ENCODE measurements around the gene RWDD1.

Gene RWDD1

GRCh38 chr6:116572162-116572561 is 858 bp downstream of the RWDD1 start:
- Histone ChIP-seq H3K4me3 (ENCODE audit: low read depth, low read length, poor library complexity, severe bottlenecking) (peak overlapping the region; percentile 85), H2AFZ (ENCODE audit: low read length) (no peak overlapping the region), H3K27me3 (ENCODE audit: insufficient read depth, low read length) (no peaks in the 10 kb centered on the region), H4K20me1 (ENCODE audit: insufficient read depth, low read length) (no peaks in the 10 kb centered on the region), H3K4me2 (ENCODE audit: low read length) (peak overlapping the region; percentile 88), H3K9me3 (ENCODE audit: low read length) (no peaks in the 10 kb centered on the region), H3K9ac (ENCODE audit: low read length) (peak overlapping the region; percentile 89), H3F3A (ENCODE audit: insufficient read depth, low read length) (no peaks in the 10 kb centered on the region), H3K79me2 (ENCODE audit: insufficient read depth, low read length) (peaks cover 26% of the 10 kb centered on the region), H3K27ac (ENCODE audit: low read depth, low read length, poor library complexity, severe bottlenecking) (no peak overlapping the region), H3K4me1 (ENCODE audit: insufficient read depth, low read length, severe bottlenecking) (peaks cover 30% of the 10 kb centered on the region), H3K36me3 (ENCODE audit: insufficient read depth, low read length) (peaks cover 32% of the 10 kb centered on the region), H3K9me2 (ENCODE audit: low read depth, low read length) (no peaks in the 10 kb centered on the region)
- no peak for TF ChIP-seq EZH2 (IDR thresholded peaks at IDR 0.05; ENCODE audit: borderline replicate concordance, low read length)
- TF ChIP-seq, protein P1, sequence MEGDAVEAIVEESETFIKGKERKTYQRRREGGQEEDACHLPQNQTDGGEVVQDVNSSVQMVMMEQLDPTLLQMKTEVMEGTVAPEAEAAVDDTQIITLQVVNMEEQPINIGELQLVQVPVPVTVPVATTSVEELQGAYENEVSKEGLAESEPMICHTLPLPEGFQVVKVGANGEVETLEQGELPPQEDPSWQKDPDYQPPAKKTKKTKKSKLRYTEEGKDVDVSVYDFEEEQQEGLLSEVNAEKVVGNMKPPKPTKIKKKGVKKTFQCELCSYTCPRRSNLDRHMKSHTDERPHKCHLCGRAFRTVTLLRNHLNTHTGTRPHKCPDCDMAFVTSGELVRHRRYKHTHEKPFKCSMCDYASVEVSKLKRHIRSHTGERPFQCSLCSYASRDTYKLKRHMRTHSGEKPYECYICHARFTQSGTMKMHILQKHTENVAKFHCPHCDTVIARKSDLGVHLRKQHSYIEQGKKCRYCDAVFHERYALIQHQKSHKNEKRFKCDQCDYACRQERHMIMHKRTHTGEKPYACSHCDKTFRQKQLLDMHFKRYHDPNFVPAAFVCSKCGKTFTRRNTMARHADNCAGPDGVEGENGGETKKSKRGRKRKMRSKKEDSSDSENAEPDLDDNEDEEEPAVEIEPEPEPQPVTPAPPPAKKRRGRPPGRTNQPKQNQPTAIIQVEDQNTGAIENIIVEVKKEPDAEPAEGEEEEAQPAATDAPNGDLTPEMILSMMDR (IDR thresholded peaks at IDR 0.05; ENCODE audit: low read length) = no peak

GRCh38 chr6:116575227-116575626 is 3.9 kb downstream of the RWDD1 start:
- H3K9ac ChIP-seq (ENCODE audit: low read length) = no peak overlapping the region
- no peak overlapping the region for H3K27ac ChIP-seq (ENCODE audit: low read depth, low read length, poor library complexity, severe bottlenecking)
- no peaks in the 10 kb centered on the region for H3F3A ChIP-seq (ENCODE audit: insufficient read depth, low read length)
- no peak overlapping the region for H3K4me2 ChIP-seq (ENCODE audit: low read length)
- H3K36me3 ChIP-seq (ENCODE audit: insufficient read depth, low read length) = peaks cover 44% of the 10 kb centered on the region
- no peaks in the 10 kb centered on the region for H3K9me2 ChIP-seq (ENCODE audit: low read depth, low read length)
- no peaks in the 10 kb centered on the region for H3K9me3 ChIP-seq (ENCODE audit: low read length)
- TF ChIP-seq, protein P1 (IDR thresholded peaks at IDR 0.05; ENCODE audit: low read length) = no peak
- TF ChIP-seq EZH2 (IDR thresholded peaks at IDR 0.05; ENCODE audit: borderline replicate concordance, low read length) = no peak
- H3K4me1 ChIP-seq (ENCODE audit: insufficient read depth, low read length, severe bottlenecking) = peaks cover 18% of the 10 kb centered on the region
- no peaks in the 10 kb centered on the region for H3K27me3 ChIP-seq (ENCODE audit: insufficient read depth, low read length)
- no peak overlapping the region for H3K4me3 ChIP-seq (ENCODE audit: low read depth, low read length, poor library complexity, severe bottlenecking)
- H2AFZ ChIP-seq (ENCODE audit: low read length) = no peak overlapping the region
- peaks cover 35% of the 10 kb centered on the region for H3K79me2 ChIP-seq (ENCODE audit: insufficient read depth, low read length)
- H4K20me1 ChIP-seq (ENCODE audit: insufficient read depth, low read length) = no peaks in the 10 kb centered on the region

GRCh38 chr6:116577486-116577885 is 6.2 kb downstream of the RWDD1 start:
- Histone ChIP-seq H3K36me3 (ENCODE audit: insufficient read depth, low read length) (peaks cover 55% of the 10 kb centered on the region), H3K4me2 (ENCODE audit: low read length) (no peak overlapping the region), H3K9me2 (ENCODE audit: low read depth, low read length) (no peaks in the 10 kb centered on the region), H3K27ac (ENCODE audit: low read depth, low read length, poor library complexity, severe bottlenecking) (no peak overlapping the region), H3K4me3 (ENCODE audit: low read depth, low read length, poor library complexity, severe bottlenecking) (no peak overlapping the region), H3K9ac (ENCODE audit: low read length) (no peak overlapping the region), H3K79me2 (ENCODE audit: insufficient read depth, low read length) (peaks cover 25% of the 10 kb centered on the region), H3K9me3 (ENCODE audit: low read length) (no peaks in the 10 kb centered on the region), H4K20me1 (ENCODE audit: insufficient read depth, low read length) (0 out of 2 replicates have a peak, but pooled peaks cover 2% of the 10 kb centered on the region), H3K4me1 (ENCODE audit: insufficient read depth, low read length, severe bottlenecking) (peaks cover 12% of the 10 kb centered on the region), H2AFZ (ENCODE audit: low read length) (no peak overlapping the region), H3F3A (ENCODE audit: insufficient read depth, low read length) (no peaks in the 10 kb centered on the region), H3K27me3 (ENCODE audit: insufficient read depth, low read length) (no peaks in the 10 kb centered on the region)
- TF ChIP-seq, protein P1 (IDR thresholded peaks at IDR 0.05; ENCODE audit: low read length) = no peak
- no peak for TF ChIP-seq EZH2 (IDR thresholded peaks at IDR 0.05; ENCODE audit: borderline replicate concordance, low read length)
